Endothelial cell of umbilical vein (primary cell): ENCODE measurements around the gene URAD. TPM values are rescaled to one million over a fixed set of nuclear protein-coding genes. Genes with fewer than 3 reads are reported as not detected.

Experiments used
- BruUV-seq: library from RNA; stranded (reverse); fragments of 400-500 nt; replicated peaks from 2 replicates; lab custom pipeline; 2021; lab: Mats Ljungman, UMichigan
- CTCF ChIA-PET: fragments of 300-600, 350-600 bp; sonication (Branson Sonifier 250); formaldehyde crosslinking; loops from one replicate; lab custom pipeline; 2021; ENCODE audit warnings: antibody characterized with exemption, inconsistent platforms; lab: Charles Lee
- POLR2A ChIA-PET: fragments of 300-600, 350-600 bp; sonication (Branson Sonifier 250); formaldehyde crosslinking; loops from one replicate; lab custom pipeline; 2021; ENCODE audit warnings: antibody characterized with exemption, inconsistent platforms; lab: Charles Lee
- DNase-seq: peaks from one replicate; pipeline ENCODE4 v3.0.0-alpha.2; 2011; ENCODE audit warnings: low read depth, low spot score
- FAIRE-seq: peaks from 2 replicates; lab custom pipeline; 2011; peaks lifted over from hg19 to GRCh38; lab: Jason Lieb, UNC
- H2AFZ ChIP-seq: 2 replicates; pipeline ENCODE4 v1.6.0; 2012; ENCODE audit warnings: low read depth, low read length, control low read depth, inconsistent platforms
- H3K27ac ChIP-seq: 2 replicates; pipeline ENCODE4 v1.5.1; 2011; ENCODE audit warnings: low read depth, mild to moderate bottlenecking, control low read depth, low read length, moderate library complexity; ENCODE audit not compliant: insufficient read depth
- H3K27me3 ChIP-seq, 2 experiments: 2 replicates each; pipeline versions ENCODE4 v1.6.0 to v1.6.1; 2011; ENCODE audit warnings: low read length in 2 of 2, mixed read lengths in 1 of 2; ENCODE audit not compliant: control insufficient read depth in 2 of 2, insufficient read depth in 2 of 2
- H3K36me3 ChIP-seq, 2 experiments: 2 replicates in 1 of 2; 3 replicates in 1 of 2; pipeline ENCODE4 v1.5.1; 2011; ENCODE audit warnings: low read length in 2 of 2, mild to moderate bottlenecking in 1 of 2, moderate library complexity in 1 of 2; ENCODE audit not compliant: control insufficient read depth in 2 of 2, insufficient read depth in 2 of 2; ENCODE audit errors: extremely low read depth in 1 of 2
- H3K4me1 ChIP-seq: 3 replicates; pipeline ENCODE4 v1.5.1; 2011; ENCODE audit warnings: mild to moderate bottlenecking, low read length; ENCODE audit not compliant: control insufficient read depth, insufficient read depth; ENCODE audit errors: extremely low read depth
- H3K4me2 ChIP-seq: 2 replicates; pipeline ENCODE4 v1.6.1; 2011; ENCODE audit warnings: low read length, control low read depth, mixed read lengths; ENCODE audit not compliant: insufficient read depth
- H3K4me3 ChIP-seq, 3 experiments: fragments of 200-600 bp in 1 of 3; sonication (generic), shearing (Covaris generic) in 1 of 3; replicated peaks in 1 of 3; 2 replicates each; pipeline ENCODE4 v1.5.1; 2011 to 2016; ENCODE audit warnings: control low read depth in 3 of 3, low read length in 3 of 3, mild to moderate bottlenecking in 2 of 3, inconsistent platforms in 1 of 3, low read depth in 1 of 3, moderate library complexity in 1 of 3; ENCODE audit not compliant: insufficient read depth in 1 of 3
- H3K79me2 ChIP-seq: 2 replicates; pipeline ENCODE4 v1.6.0; 2012; ENCODE audit warnings: low read length, inconsistent platforms; ENCODE audit not compliant: control insufficient read depth, insufficient read depth
- H3K9ac ChIP-seq: replicated peaks from 2 replicates; pipeline ENCODE3; 2011; ENCODE audit warnings: low read length, control low read depth; ENCODE audit not compliant: insufficient read depth; ENCODE audit errors: extremely low read depth
- H3K9me1 ChIP-seq: replicated peaks from 3 replicates; pipeline ENCODE4 v1.6.0; 2011; ENCODE audit warnings: mild to moderate bottlenecking, low read length; ENCODE audit not compliant: control insufficient read depth, insufficient read depth; ENCODE audit errors: extremely low read depth
- H3K9me3 ChIP-seq: replicated peaks from 2 replicates; pipeline ENCODE4 v1.5.1; 2012; ENCODE audit warnings: low read length, inconsistent platforms; ENCODE audit not compliant: control insufficient read depth, insufficient read depth
- H4K20me1 ChIP-seq: replicated peaks from 2 replicates; pipeline ENCODE3; 2011; ENCODE audit warnings: mild to moderate bottlenecking, low read length; ENCODE audit not compliant: control insufficient read depth, insufficient read depth; ENCODE audit errors: extremely low read depth
- CTCF ChIP-seq, 2 donors: IDR thresholded peaks; 1 replicate in 1 of 2; 2 replicates in 1 of 2; pipeline ENCODE4 v1.5.1; 2011; ENCODE audit warnings: low read length in 2 of 2, mild to moderate bottlenecking in 2 of 2, moderate library complexity in 2 of 2, control low read depth in 1 of 2, inconsistent platforms in 1 of 2, low read depth in 1 of 2; ENCODE audit not compliant: insufficient read depth in 1 of 2; ENCODE audit errors: extremely low read depth in 1 of 2
- EZH2 ChIP-seq: IDR thresholded peaks from 2 replicates; pipeline ENCODE4 v1.6.1; 2012; ENCODE audit warnings: borderline replicate concordance, low read depth, mild to moderate bottlenecking, moderate library complexity, low read length, inconsistent platforms; ENCODE audit not compliant: severe bottlenecking
- FOS ChIP-seq: IDR thresholded peaks from 2 replicates; pipeline ENCODE4 v1.6.1; 2011; ENCODE audit warnings: mild to moderate bottlenecking, low read length, moderate library complexity, borderline replicate concordance; ENCODE audit not compliant: insufficient read depth
- GATA2 ChIP-seq: IDR thresholded peaks from 2 replicates; pipeline ENCODE4 v1.7.0; 2011; ENCODE audit warnings: low read depth, mild to moderate bottlenecking, moderate library complexity, mixed read lengths, low read length; ENCODE audit not compliant: insufficient read length, insufficient read depth
- JUN ChIP-seq: IDR thresholded peaks from 2 replicates; pipeline ENCODE4 v1.6.1; 2011; ENCODE audit warnings: borderline replicate concordance, low read depth; ENCODE audit not compliant: insufficient read length, insufficient read depth
- MYC ChIP-seq: IDR thresholded peaks from one replicate; pipeline ENCODE4 v1.6.1; 2011; ENCODE audit warnings: mild to moderate bottlenecking, low read depth, low read length
- POLR2A ChIP-seq: IDR thresholded peaks from 2 replicates; pipeline ENCODE4 v1.6.1; 2012; ENCODE audit warnings: low read depth, mild to moderate bottlenecking, control low read depth, low read length
- POLR2AphosphoS5 ChIP-seq: IDR thresholded peaks from 2 replicates; pipeline ENCODE4 v1.6.1; 2012; ENCODE audit warnings: low read depth, mild to moderate bottlenecking, control low read depth, low read length, moderate library complexity; ENCODE audit not compliant: insufficient read depth
- dilution Hi-C: fragments of 300-500 bp; cut with MboI; formaldehyde crosslinking; loops from one replicate; pipeline ENCODE4 v1.15.0; 2019; ENCODE audit warnings: low sequenced_read_pairs; ENCODE audit not compliant: extremely low pct_ligation_motif_present
- intact Hi-C: fragments of 100-400 bp; cut with micrococcal nuclease; formaldehyde crosslinking; loops from one replicate; pipeline ENCODE4 v1.10.0; 2022
- polyA plus RNA-seq, 4 experiments: library from polyadenylated mRNA; depleted of rRNA in 3 of 4; stranded (reverse) in 3 of 4; unstranded in 1 of 4; fragments of >200 nt; gene quantifications; 2 replicates each; pipeline versions ENCODE4 v1.2.1 to v1.2.3, GENCODE V29; 2011 to 2012; ENCODE audit warnings: missing spikeins in 1 of 4
- total RNA-seq: library from RNA; stranded (reverse); gene quantifications from 2 replicates; pipeline ENCODE4 v1.2.3, GENCODE V29; 2021
- TF ChIP-seq, protein P1 (sequence below): IDR thresholded peaks from 2 replicates; pipeline ENCODE4 v1.6.1; 2011; ENCODE audit not compliant: insufficient read depth, insufficient read length

URAD gene
- total and polyA plus RNA-seq, 2 donors (not counting 3 experiments of a cell fraction or from before 2014, with no cell fraction given): not detected

DNA sequence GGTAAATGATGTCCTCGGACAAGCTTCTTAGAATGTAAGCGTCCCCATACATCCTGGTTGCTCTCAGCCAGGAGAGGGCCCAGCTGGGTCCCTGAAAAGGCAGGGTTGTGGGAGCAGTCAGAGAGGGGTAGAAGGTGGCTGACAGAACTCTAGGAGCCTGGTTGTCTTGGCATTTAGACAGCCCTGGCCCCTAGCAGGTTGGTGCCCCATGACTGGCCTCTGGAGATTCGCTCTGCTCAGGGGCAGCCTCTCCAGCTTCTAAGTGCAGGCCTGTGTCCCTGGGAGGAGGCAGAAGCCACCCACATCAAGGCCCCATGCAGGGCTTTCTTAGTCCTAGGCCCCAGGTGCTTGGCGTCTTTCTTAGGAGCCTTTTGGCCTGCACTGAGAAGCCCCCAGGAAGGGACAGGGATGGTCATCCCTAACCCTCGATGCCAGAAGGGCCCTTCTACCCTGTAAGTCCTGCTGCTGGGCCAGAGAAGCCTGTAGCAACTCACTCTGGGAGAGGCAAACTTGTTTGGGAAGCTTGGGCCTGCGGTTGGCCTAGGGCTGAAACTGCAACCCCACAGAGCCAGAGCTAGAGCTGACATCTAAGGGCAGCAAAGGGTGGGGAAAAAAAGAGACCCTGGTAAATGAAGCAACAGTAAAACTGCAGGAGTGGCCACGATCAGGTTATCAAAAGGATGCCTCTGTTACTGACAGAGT, 16.6 kb downstream of the URAD start:
- H3K9me3 ChIP-seq: no peaks in the 10 kb centered on the region
- peaks cover 88 to 99% of the 10 kb centered on the region in 2 experiments for H3K27me3 ChIP-seq
- FAIRE-seq (no peak), DNase-seq (no peak)
- H3K4me1 ChIP-seq: no peaks in the 10 kb centered on the region
- no peaks in the 10 kb centered on the region for H3K9me1 ChIP-seq
- POLR2A ChIA-PET: no interaction called here
- H3K4me2 ChIP-seq: no peak overlapping the region
- intact Hi-C loops: no loop called here
- dilution Hi-C loops: no loop called here
- BruUV-seq: no TSS peak
- no peaks in the 10 kb centered on the region for H3K36me3 ChIP-seq
- H4K20me1 ChIP-seq: no peaks in the 10 kb centered on the region
- TF ChIP-seq JUN (no peak), FOS (no peak), POLR2AphosphoS5 (no peak), MYC (no peak), GATA2 (no peak)
- TF ChIP-seq, protein P1, sequence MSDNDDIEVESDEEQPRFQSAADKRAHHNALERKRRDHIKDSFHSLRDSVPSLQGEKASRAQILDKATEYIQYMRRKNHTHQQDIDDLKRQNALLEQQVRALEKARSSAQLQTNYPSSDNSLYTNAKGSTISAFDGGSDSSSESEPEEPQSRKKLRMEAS: no peak
- no peak overlapping the region for H3K27ac ChIP-seq
- no peak overlapping the region for H3K4me3 ChIP-seq
- H3K79me2 ChIP-seq: no peaks in the 10 kb centered on the region
- CTCF ChIA-PET: interaction anchor here (1.8 to 3.3 kb wide), 2 partner anchors 12 to 18 kb away, joined by 4 to 11 read pairs; no protein-coding TSS in a partner anchor
- H3K9ac ChIP-seq: no peak overlapping the region
- no peak overlapping the region for H2AFZ ChIP-seq

DNA sequence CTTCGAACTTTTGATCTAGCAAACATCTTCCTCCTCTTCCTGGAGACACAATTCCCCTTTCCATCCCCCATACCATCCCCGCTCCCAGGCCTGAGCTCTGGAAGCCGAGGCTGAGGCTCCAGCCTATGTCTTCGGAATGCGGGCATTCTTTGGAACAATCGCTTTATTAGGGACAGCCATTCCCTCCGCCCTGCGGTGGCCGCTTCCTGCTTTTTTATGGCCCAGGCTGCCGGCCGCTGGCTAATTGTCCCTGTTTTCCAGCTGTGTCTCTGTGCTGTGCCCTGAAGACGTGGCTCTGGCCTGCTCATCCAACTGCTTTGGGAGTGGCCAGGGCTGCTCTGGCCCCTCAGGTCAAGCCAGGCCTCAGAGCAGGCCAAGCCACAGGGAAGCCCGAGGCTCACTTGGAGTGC, 17.3 kb downstream of the URAD start:
- DNase-seq (no peak), FAIRE-seq (no peak)
- Histone ChIP-seq H2AFZ (no peak overlapping the region), H3K9ac (no peak overlapping the region), H3K4me2 (no peak overlapping the region), H3K27me3 (peaks cover 87 to 99% of the 10 kb centered on the region in 2 experiments), H3K4me3 (no peak overlapping the region), H4K20me1 (no peaks in the 10 kb centered on the region), H3K79me2 (no peaks in the 10 kb centered on the region), H3K36me3 (no peaks in the 10 kb centered on the region), H3K9me3 (no peaks in the 10 kb centered on the region), H3K9me1 (no peaks in the 10 kb centered on the region), H3K27ac (no peak overlapping the region), H3K4me1 (no peaks in the 10 kb centered on the region)
- ChIA-PET POLR2A (no interaction called here), CTCF (interaction anchor here (1.8 to 3.3 kb wide), 2 partner anchors 13 to 17 kb away, joined by 4 to 11 read pairs; no protein-coding TSS in a partner anchor)
- no TSS peak for BruUV-seq
- TF ChIP-seq GATA2: no peak
- TF ChIP-seq CTCF (IDR thresholded peaks at IDR 0.05; ENCODE audit: extremely low read depth in 1 of 2, insufficient read depth in 1 of 2, low read depth in 1 of 2, low read length in 2 of 2): no peak
- TF ChIP-seq, protein P1: no peak
- TF ChIP-seq POLR2A: no peak
- TF ChIP-seq MYC: no peak
- TF ChIP-seq EZH2: no peak
- TF ChIP-seq FOS: no peak
- no peak for TF ChIP-seq JUN
- TF ChIP-seq POLR2AphosphoS5: no peak
- intact Hi-C loops (no loop called here), dilution Hi-C loops (no loop called here)
